ENCODE results near the gene PPP1R3F.

PPP1R3F gene

DNA sequence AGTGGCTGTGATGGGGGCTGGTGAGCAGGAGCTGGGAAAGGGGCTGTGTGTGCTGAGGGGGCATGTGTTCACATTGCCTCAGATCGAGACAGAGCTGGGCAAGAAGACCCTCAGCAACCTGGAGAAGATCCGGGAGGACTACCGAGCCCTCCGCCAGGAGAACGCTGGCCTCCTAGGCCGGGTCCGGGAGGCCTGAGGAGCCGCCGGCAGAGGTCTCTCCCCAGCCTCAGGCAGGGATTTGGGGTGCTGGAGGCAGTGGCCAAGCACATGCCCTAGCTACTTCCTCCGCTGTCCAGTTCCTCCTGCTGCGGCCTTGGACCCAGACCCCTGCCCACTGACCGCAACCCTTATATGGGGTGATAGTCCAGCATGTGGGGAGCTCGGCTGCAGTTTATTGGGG is 19.5 kb upstream of the PPP1R3F start:
- DNase-seq, result no peak

DNA sequence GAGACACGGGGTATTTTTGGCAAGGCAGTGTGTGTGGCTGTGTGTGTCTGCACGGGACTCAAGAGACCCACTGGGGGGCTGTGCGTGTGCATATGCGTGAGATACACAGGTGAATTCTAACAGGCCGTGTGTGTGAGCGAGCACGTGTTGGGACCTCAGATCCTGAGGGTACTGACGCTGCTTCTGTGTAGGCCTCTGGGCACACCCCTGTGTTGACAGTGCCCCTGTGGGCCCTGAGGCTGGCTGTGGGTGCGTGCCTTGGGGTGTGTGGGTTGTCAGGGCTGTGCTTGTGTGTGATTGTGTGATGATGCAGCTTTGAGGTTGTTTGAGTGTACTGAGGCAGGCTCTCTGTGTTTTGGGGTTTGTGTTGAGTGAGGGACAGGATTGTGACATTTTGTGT is 19.0 kb upstream of the PPP1R3F start:
- no peak for DNase-seq

- no peak for DNase-seq
Observed at GRCh38 chrX:49251325-49251724, 18.3 kb upstream of the PPP1R3F start.

DNA sequence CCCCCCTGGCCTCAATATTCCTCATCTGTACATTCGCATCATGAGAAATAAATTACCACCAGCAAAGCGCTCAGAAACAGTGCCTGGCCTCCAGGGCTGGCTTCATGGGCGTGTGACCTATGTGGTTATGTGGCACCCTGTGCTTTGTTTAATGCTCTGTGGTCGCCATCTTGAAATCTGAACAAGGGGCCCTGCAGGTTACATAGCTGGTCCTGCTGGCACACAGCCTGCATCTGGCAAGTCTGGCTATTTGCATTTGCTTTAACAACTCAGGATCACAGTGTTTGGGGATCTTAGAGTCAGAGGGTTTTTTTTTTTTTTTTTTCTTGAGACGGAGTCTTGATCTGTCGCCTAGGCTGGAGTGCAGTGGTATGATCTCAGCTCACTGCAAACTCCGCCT is 15.0 kb upstream of the PPP1R3F start:
- DNase-seq, result no peak

GRCh38 chrX:49256268-49256995 is 13.2 kb upstream of the PPP1R3F start:
- DNase-seq, result no peak

DNA sequence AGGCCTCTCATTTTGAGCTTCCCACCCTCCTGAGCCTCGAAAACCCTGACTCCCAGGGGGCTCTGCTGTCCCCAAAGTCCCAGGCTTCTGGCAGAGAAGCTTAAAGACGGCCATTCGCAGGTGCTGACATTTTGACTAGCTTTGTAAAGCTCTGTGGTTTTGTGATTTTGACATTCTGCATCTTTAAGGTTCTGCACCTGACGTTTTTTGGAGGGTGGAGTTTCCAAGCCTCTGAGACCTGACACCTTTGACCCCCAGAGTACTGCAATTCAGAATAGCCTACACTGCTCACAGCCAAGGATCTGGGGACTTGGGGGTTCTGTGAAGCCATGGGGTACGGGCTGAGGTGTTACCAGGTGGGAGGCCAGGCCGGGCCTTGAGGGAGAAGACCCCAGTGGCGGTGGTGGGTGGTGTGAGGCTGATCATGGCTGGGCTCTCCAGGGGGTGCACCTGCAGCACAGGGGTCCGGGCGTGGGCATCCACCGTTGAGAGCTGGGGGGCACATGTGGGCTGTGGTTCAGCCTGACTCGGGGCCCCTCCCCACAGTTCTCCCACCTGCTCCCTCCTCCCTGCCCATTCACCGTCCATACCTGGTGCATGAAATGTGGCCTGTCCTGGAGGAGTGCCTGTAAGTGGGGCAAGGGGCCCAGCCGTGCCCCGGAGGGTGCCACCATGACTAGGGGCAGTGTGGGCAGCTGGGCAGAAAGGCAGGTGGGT is 12.4 kb upstream of the PPP1R3F start:
- no peak for DNase-seq

GRCh38 chrX:49257846-49258748 is 11.5 kb upstream of the PPP1R3F start:
- no peak for DNase-seq

DNA sequence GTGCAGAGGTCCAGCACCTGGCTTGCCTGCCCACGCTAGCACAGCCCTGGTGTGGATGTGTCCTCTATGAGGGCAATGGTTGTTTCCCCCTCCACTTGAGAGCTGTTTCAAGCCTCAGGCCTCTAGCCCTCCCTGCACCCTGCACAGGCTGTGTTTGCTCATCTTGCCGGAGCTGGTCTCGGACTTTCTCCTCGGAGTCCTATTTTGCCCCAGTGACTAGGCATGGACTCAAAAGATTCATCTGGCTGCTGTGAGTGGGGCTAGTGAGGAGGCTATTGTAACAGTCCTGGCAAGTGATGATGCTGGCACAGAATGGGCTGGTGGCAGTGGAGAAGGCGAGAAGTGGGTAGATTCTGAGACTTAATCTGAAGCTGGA is 10.9 kb upstream of the PPP1R3F start:
- no peak for DNase-seq

- DNase-seq, result no peak
Observed at GRCh38 chrX:49260221-49260985, 9.2 kb upstream of the PPP1R3F start.

DNA sequence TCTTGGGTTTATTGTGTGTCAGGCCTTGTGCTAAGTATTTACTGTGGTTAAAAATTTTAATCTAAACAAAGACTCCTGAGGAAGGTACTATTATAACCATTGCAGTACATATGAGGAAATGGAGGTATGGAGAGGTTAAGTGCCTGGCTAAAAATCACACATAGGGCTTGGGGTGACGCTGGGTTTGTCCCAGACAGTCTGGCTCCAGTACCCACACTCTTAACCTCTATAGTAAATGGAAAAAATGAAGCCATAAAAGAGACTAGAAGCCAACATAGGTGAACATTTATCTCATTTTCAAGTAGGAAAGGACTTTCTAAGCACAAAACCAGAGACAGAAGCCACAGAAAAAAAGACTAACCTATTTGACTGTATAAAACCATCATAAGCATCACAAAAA is 7.0 kb upstream of the PPP1R3F start:
- no peak for DNase-seq

DNA sequence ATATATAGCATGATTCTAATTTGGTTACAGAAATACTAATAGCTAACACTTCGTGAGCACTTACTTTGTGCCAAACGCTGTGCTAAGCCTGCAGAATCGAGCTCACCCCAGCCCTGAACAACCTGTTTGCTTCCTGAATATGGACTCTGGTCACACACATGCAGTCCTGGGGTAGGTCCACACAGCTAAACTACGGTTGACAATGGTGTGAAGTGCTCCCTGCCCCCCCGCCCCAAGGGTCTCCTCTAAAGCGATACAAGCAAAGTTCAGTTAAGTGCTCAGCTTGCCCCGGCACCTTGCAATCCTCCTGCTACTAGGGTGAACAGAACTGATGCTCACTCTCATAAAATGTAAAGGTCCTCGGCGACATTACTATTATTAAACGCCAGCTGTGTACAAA is 6.0 kb upstream of the PPP1R3F start:
- DNase-seq, result no peak

DNA sequence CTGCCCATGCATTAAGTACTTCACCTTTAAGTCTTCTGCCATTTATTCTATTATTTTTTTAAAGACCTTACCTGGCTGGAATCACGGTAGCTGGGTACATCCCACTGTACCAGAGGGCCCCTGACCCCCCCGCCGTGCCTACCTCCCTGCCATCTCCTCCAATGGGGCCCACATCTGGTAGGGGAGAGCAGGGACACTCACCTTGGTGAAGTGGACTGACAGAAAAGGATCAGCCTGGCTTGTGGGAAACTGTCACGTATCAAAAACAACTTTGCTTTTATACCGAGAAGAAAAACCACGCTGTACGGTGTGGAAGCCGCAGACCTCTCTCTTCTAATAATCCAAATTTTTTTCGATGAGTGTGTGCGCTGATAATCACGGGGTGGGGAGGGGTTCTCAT is 5.1 kb upstream of the PPP1R3F start, which contains the start of gene FOXP3:
Gene FOXP3, minus strand, starts transcription at position 251 of the 400 bp plus-strand sequence. CDS start 6,205 bp downstream, outside the sequence.
- DNase-seq, result no peak

DNA sequence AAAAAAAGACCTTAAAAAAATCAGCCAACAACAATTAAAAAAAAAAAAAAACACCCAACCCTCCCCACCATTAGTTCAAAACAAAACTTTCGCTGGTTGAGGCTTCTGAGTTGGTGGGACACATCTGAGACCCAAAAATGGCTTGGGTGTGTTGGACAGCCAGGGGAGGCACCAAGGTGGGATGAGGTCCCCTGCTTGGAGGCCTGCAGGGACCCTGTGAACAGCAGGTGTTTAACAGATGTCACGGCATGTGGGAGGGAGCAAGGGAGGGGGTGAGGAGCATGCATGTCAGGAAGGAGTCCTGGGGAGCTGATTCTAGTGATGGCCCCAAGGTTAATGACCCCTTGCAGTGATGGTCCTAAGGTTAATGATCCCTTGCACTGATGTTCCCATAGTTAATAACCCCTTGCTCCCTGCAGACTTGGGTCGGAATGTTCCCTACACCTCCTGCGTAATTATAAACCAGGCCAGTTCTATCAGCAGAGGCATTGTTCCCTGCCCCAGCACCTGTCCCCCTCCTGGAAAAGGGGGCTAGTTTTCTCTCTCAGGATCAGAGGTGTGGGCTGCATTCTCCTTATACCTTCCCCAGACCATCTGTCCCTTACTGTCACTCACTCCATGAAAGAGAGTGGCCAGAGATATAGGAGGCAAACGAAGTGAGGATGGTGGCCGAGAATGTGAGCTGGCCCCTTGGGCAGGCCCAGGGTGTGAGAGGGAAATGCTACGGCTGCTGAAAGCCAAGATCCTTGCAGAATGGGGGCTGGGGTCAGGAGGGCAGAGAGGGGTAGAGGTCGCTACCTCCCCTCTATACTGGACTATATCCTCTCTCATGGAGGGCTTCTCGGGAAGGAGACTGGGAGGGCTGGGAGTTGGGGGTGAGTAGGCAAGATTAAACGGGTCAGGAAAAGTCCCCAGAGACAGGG is 2.8 kb upstream of the PPP1R3F start:
- DNase-seq, result no peak

DNA sequence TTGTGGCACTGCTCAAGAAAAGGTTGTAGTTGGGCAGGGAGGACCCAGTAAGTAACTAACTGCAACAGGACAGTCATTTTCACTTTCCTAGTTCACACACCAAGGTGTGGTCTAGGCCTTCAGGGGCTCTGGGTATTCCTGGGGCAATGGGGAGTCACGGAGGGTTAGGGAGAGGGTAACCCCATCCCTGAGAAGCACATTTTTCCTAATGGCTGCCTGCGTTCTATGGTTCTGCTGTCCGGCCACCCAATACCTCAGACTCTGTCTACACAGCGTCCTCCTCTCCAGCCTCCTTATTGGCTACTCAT is 937 bp upstream of the PPP1R3F start:
- no peak for DNase-seq

GRCh38 chrX:49269010-49269766 is 405 bp upstream of the PPP1R3F start:
- DNase-seq, result peak; percentile 98

GRCh38 chrX:49270249-49270921 is 792 bp downstream of the PPP1R3F start:
- DNase-seq, result no peak

DNA sequence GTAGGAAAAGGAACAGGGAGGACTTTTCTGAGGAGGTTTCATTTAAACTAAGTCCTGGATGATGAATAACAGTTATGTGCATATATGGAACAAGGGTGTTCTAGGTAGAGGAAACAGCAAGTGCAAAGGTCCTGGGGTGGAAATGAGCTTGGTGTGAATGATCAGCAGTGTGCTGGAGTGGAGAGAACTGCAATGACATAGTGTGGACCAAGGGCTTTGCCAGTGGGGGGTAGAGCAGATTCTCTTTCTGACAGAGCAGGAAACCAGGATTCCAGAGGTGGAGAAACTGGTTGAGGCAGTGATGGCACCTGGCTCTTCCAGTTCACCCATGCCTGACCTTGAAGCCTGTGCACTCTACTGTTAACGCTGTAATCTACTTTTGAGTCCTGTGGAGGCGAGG is 1.7 kb downstream of the PPP1R3F start:
- no peak for DNase-seq

- DNase-seq, result no peak
Observed at GRCh38 chrX:49272421-49272820, 2.8 kb downstream of the PPP1R3F start.

DNA sequence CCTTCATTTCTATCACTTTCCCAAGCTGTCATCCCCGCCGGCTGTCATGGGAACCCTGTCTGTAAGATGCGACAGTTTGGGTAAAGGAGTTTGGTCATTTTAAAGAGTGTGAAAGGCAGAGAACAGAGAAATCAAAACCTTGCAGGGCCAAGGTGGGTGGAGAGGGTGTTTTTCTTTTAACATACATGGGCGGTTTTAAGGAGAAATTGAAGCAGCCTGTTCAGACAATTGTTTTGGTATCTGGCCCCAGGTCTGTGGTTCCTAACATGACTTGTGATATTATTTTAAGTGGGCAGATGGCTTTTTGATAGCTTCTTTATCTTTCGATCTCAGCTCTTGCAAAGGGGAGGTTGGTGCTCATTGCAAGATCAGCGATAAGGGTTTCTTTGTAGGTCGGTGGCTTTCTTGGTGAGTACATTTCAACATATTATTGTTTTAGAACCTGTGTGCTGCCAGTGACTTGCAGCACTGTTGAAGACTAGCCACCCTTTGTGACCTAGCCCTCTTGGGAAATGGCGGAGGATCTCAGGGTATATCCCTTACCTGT is 3.7 kb downstream of the PPP1R3F start:
- peak; percentile 60 for DNase-seq

GRCh38 chrX:49276207-49276606 is 6.6 kb downstream of the PPP1R3F start:
- no peak for DNase-seq

Measured in CD4-positive, alpha-beta T cell treated with Interleukin-15 for 1 hour (primary cell).